Kidney (tissue), 14 donors: ENCODE data around the gene CBX3. TPM values are rescaled to one million over a fixed set of nuclear protein-coding genes. Genes with fewer than 3 reads are reported as not detected.
"Not testable (repeated sequence)": the region's sequence is repeated elsewhere in the genome, so short reads cannot be mapped to it uniquely, and the experiment has no call there.

ENCODE experiments used
- DNase-seq, 5 donors: peaks; one replicate each; pipeline ENCODE4 v3.0.0-alpha.2; 2013 to 2020
- FAIRE-seq: peaks from 2 replicates; lab custom pipeline; 2012; peaks lifted over from hg19 to GRCh38; lab: Jason Lieb, UNC
- H3K27ac ChIP-seq, 2 donors: one replicate each; pipeline ENCODE4 v1.7.0; 2013; ENCODE audit warnings: low read depth in 2 of 2, low read length in 2 of 2, inconsistent platforms in 1 of 2
- H3K27me3 ChIP-seq: one replicate; pipeline ENCODE4 v1.7.1; 2013; ENCODE audit warnings: low read length, inconsistent platforms; ENCODE audit not compliant: control insufficient read depth, insufficient read depth
- H3K36me3 ChIP-seq, 3 donors: one replicate each; pipeline versions ENCODE4 v1.7.0 to v1.7.1; 2013; ENCODE audit warnings: low read length in 3 of 3, control low read depth in 1 of 3, inconsistent platforms in 1 of 3; ENCODE audit not compliant: insufficient read depth in 3 of 3, control insufficient read depth in 2 of 3
- H3K4me1 ChIP-seq, 3 donors: one replicate each; pipeline versions ENCODE4 v1.7.0 to v1.7.1; 2013; ENCODE audit warnings: low read length in 3 of 3, inconsistent platforms in 1 of 3, low read depth in 1 of 3; ENCODE audit not compliant: control insufficient read depth in 2 of 3, insufficient read depth in 2 of 3
- H3K4me3 ChIP-seq, 3 donors: one replicate each; pipeline versions ENCODE4 v1.7.0 to v1.8.1; 2013; ENCODE audit warnings: low read length in 3 of 3, control low read depth in 1 of 3, inconsistent platforms in 1 of 3
- H3K9ac ChIP-seq, 3 donors: one replicate each; pipeline versions ENCODE4 v1.7.0 to v1.7.1; 2013; ENCODE audit warnings: low read length in 3 of 3, control low read depth in 1 of 3, inconsistent platforms in 1 of 3
- H3K9me3 ChIP-seq, 3 donors: one replicate each; pipeline versions ENCODE4 v1.7.0 to v1.7.1; 2013; ENCODE audit warnings: low read length in 3 of 3, control low read depth in 1 of 3, inconsistent platforms in 1 of 3; ENCODE audit not compliant: control insufficient read depth in 2 of 3, insufficient read depth in 1 of 3
- intact Hi-C: fragments of 100-400 bp; cut with DNase I; formaldehyde crosslinking; loops from one replicate; pipeline ENCODE4 v1.11.1; 2022
- polyA plus RNA-seq: library from polyadenylated mRNA; stranded (reverse); fragments of 350-450 nt; fragmentation: Illumina TruSeq; extraction: RNeasy Lipid Tissue Mini Kit (QIAGEN cat#74804); gene quantifications from one replicate; pipeline ENCODE4 v1.2.3, GENCODE V29; 2014; ENCODE audit warnings: low read depth, low replicate concordance; ENCODE audit not compliant: insufficient read depth
- total RNA-seq: library from RNA; stranded (reverse); fragmentation: NEBNext Ultra II Directional; extraction: Animal tissue kit (Norgen Biotek cat#: 25700); gene quantifications from one replicate; pipeline ENCODE4 v1.2.1, GENCODE V29; 2021
- TF ChIP-seq, protein P1 (sequence below): IDR thresholded peaks from 3 replicates; pipeline ENCODE4 v1.5.1; 2012; ENCODE audit warnings: mild to moderate bottlenecking, moderate library complexity, borderline replicate concordance; ENCODE audit not compliant: insufficient read depth; ENCODE audit errors: extremely low read depth
- donor health status: control.
- donor health status: control.
- donor health status: control.
- donor health status: control.
- donor health status: control.
- donor health status: DM: yes; HTN: yes; CAD: no.
- donor health status: Normal renal cell carcinoma (clear cell type).

Gene CBX3
- total and polyA plus RNA-seq, 2 donors from 2014 or later: 92.4 to 120 TPM

DNA sequence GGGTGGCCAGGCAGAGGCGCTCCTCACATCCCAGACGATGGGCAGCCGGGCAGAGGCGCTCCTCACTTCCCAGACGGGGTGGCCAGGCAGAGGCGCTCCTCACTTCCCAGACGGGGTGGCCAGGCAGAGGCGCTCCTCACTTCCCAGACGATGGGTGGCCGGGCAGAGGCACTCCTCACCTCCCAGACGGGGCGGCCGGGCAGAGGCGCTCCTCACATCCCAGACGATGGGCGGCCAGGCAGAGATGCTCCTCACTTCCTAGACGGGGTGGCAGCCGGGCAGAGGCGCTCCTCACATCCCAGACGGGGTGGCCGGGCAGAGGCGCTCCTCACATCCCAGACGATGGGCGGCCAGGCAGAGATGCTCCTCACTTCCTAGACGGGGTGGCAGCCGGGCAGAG, 24.8 kb upstream of the CBX3 start:
- H3K9me3 ChIP-seq, H3K4me1 ChIP-seq, H3K4me3 ChIP-seq, DNase-seq, H3K36me3 ChIP-seq, H3K9ac ChIP-seq, H3K27me3 ChIP-seq, H3K27ac ChIP-seq, FAIRE-seq, intact Hi-C loops: not testable (repeated sequence)

DNA sequence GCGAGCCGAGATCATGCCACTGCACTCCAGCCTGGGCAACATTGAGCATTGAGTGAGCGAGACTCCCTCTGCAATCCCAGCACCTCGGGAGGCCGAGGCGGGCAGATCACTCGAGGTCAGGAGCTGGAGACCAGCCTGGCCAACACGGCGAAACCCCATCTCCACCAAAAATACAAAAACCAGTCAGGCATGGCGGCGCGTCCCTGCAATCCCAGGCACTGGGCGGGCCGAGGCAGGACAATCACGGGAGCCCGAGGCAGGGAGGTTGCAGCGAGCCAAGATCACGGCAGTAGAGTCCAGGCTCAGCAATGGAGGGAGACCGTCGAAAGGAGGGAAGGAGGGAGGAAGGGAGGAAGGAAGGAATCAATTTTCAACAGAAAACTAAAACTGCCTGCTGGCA, 24.3 kb upstream of the CBX3 start:
- H3K27ac ChIP-seq, H3K36me3 ChIP-seq, intact Hi-C loops, H3K9me3 ChIP-seq, FAIRE-seq, H3K27me3 ChIP-seq, H3K4me1 ChIP-seq, H3K4me3 ChIP-seq, DNase-seq, H3K9ac ChIP-seq: not testable (repeated sequence)

DNA sequence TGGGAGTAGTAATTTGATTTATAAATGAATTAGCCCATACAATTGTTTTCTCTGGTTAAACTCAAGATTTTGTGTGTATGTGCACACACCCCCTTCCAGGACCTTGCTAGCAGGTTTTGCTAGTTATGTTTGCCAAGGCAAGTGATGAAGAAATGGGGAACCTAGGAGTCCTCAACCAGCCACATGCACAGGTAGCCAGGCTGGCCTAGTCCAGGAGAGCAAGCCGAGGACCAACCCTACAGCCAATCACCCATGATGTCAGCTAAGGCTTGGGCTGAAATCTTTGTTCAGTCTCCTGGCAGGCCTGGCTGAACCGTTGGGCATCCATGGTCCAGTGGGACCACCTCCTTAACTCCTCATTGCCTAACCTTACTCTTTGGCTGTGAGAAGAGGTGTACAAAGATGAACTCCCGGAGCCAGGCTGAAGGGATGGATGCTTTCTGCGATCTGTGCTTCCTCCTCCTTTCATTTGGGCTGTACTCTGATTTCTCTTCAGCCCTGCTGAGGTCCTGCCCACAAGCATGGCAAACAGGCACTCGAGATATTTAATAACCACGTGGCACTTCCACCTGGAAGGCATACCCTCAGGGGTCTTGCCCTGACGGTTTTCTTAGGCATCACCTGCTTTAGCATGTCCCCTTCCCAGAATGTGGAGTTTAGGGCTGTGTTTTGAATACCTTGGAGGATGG, 23.1 kb upstream of the CBX3 start:
- Histone ChIP-seq H3K36me3 (no peaks in the 10 kb centered on the region), H3K9ac (no peak overlapping the region), H3K9me3 (no peaks in the 10 kb centered on the region), H3K4me3 (no peak overlapping the region), H3K27ac (no peak overlapping the region), H3K4me1 (no peaks in the 10 kb centered on the region), H3K27me3 (no peaks in the 10 kb centered on the region)
- intact Hi-C loops: no loop called here
- TF ChIP-seq, protein P1, sequence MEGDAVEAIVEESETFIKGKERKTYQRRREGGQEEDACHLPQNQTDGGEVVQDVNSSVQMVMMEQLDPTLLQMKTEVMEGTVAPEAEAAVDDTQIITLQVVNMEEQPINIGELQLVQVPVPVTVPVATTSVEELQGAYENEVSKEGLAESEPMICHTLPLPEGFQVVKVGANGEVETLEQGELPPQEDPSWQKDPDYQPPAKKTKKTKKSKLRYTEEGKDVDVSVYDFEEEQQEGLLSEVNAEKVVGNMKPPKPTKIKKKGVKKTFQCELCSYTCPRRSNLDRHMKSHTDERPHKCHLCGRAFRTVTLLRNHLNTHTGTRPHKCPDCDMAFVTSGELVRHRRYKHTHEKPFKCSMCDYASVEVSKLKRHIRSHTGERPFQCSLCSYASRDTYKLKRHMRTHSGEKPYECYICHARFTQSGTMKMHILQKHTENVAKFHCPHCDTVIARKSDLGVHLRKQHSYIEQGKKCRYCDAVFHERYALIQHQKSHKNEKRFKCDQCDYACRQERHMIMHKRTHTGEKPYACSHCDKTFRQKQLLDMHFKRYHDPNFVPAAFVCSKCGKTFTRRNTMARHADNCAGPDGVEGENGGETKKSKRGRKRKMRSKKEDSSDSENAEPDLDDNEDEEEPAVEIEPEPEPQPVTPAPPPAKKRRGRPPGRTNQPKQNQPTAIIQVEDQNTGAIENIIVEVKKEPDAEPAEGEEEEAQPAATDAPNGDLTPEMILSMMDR: no peak
- FAIRE-seq: no peak
- no peak for DNase-seq

DNA sequence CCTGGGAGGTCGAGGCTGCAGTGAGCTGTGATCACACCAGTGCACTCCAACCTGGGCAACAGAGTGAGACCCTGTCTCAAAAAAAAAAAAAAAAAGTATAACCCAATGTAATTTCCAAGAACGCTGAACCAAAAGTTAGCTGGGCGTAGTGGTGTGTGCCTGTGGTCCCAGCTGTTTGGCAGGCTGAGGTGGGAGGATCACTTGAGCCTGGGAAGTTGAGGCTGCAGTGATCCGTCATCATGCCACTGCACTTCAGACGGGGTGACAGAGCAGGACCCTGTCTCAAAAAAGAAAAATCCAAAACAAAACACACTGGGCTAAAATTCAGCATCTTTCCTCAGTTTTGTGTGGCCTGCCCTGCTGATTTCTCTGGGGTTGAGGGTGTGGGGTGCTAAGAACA, 22.1 kb upstream of the CBX3 start:
- H3K27ac ChIP-seq: no peak overlapping the region
- H3K9me3 ChIP-seq: no peaks in the 10 kb centered on the region
- no peaks in the 10 kb centered on the region for H3K27me3 ChIP-seq
- intact Hi-C loops: no loop called here
- TF ChIP-seq, protein P1: no peak
- no peak overlapping the region for H3K4me3 ChIP-seq
- no peaks in the 10 kb centered on the region for H3K4me1 ChIP-seq
- H3K36me3 ChIP-seq: no peaks in the 10 kb centered on the region
- FAIRE-seq: no peak
- no peak overlapping the region for H3K9ac ChIP-seq
- DNase-seq: no peak
